Activated T-cell treated with anti-CD3 and anti-CD28 coated beads for 24 hours (primary cell): Measurements from ENCODE around the gene PITHD1.
"Not testable (repeated sequence)": the region's sequence is repeated elsewhere in the genome, so short reads cannot be mapped to it uniquely, and the experiment has no call there.

Experiments
- DNase-seq: peaks from one replicate; pipeline ENCODE4 v3.0.0-alpha.2; 2020; ENCODE audit warnings: low read depth

PITHD1 gene

GRCh38 chr1:23825762-23826522 lies 47.7 kb downstream of the PITHD1 start:
- no peak for DNase-seq

- DNase-seq = not testable (repeated sequence)
Observed at GRCh38 chr1:23826590-23826989, 48.4 kb downstream of the PITHD1 start.

GRCh38 chr1:23827717-23828116 lies 49.5 kb downstream of the PITHD1 start:
- no peak for DNase-seq

- DNase-seq = not testable (repeated sequence)
Observed at GRCh38 chr1:23834156-23834555, 55.9 kb downstream of the PITHD1 start.

- DNase-seq = no peak
Observed at GRCh38 chr1:23836037-23836436, 57.8 kb downstream of the PITHD1 start.
